Ovary (tissue), 3 donors: ENCODE data around the gene SNX27.

Experiments
- POLR2A ChIP-seq: fragments of 450-650 bp; IDR thresholded peaks from one replicate; pipeline ENCODE4 v1.6.1; 2017; ENCODE audit warnings: antibody characterized with exemption, mild to moderate bottlenecking, moderate library complexity
- TF ChIP-seq, protein P1 (sequence below), 3 donors: fragments of 450-650 bp in 2 of 3; fragments of 200-600 bp in 1 of 3; IDR thresholded peaks; one replicate each; pipeline versions ENCODE4 v1.5.1 to v1.8.0; 2016 to 2022; ENCODE audit warnings: antibody characterized with exemption in 3 of 3, mild to moderate bottlenecking in 1 of 3
- donor health status: DM: no; HTN: no; CAD: no.

DNA sequence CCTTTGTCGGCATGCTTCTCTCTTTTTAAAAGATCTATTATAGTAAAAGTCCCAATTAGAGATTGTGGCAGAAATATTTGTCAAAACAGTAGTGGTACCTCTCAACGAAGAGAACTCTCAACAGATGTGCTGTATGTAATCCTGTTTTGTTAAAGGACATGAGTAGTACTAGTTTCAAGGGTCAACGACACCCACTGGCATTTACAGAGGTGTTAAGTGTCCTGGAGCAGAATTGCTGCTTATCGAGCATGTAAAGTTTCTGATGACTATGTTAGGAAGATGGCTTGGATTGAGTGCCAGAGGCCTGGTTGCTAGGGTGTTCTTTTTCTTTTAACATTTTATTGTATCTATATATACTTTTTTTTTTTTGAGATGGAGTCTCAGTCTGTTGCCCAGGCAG, 77.6 kb downstream of the SNX27 start:
- TF ChIP-seq POLR2A = no peak
- TF ChIP-seq, protein P1, sequence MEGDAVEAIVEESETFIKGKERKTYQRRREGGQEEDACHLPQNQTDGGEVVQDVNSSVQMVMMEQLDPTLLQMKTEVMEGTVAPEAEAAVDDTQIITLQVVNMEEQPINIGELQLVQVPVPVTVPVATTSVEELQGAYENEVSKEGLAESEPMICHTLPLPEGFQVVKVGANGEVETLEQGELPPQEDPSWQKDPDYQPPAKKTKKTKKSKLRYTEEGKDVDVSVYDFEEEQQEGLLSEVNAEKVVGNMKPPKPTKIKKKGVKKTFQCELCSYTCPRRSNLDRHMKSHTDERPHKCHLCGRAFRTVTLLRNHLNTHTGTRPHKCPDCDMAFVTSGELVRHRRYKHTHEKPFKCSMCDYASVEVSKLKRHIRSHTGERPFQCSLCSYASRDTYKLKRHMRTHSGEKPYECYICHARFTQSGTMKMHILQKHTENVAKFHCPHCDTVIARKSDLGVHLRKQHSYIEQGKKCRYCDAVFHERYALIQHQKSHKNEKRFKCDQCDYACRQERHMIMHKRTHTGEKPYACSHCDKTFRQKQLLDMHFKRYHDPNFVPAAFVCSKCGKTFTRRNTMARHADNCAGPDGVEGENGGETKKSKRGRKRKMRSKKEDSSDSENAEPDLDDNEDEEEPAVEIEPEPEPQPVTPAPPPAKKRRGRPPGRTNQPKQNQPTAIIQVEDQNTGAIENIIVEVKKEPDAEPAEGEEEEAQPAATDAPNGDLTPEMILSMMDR (IDR thresholded peaks at IDR 0.05) = no peak
